Fibroblast of villous mesenchyme (primary cell): ENCODE measurements around the gene ARHGEF40. TPM values are rescaled to one million over a fixed set of nuclear protein-coding genes. Genes with fewer than 3 reads are reported as not detected.
A peak's percentile ranks its signal among the peaks of the same experiment; 100 is the strongest.

Source experiments
- DNase-seq: peaks from one replicate; pipeline ENCODE4 v3.0.0-alpha.2; 2010; ENCODE audit warnings: low read depth
- H3K4me3 ChIP-seq: 2 replicates; pipeline ENCODE4 v1.5.1; 2011; ENCODE audit warnings: low read depth, mild to moderate bottlenecking, low read length
- CTCF ChIP-seq: IDR thresholded peaks from 2 replicates; pipeline ENCODE4 v1.5.1; 2012; ENCODE audit warnings: low read depth, mild to moderate bottlenecking, low read length; ENCODE audit not compliant: insufficient read depth
- small RNA-seq: library from RNA; depleted of rRNA; stranded (forward); fragments of <200 nt; gene quantifications from one replicate; pipeline ENCODE3, GENCODE V24; 2012
- total RNA-seq: library from RNA; depleted of rRNA; stranded (reverse); fragments of >200 nt; gene quantifications from 2 replicates; pipeline ENCODE4 v1.2.3, GENCODE V29; 2012

Gene ARHGEF40
- total RNA-seq, 1 donor: 45.3 TPM

GRCh38 chr14:21133901-21134300 is 63.8 kb downstream of the ARHGEF40 start:
- DNase-seq: no peak
- no peak for TF ChIP-seq CTCF
- no peak overlapping the region for H3K4me3 ChIP-seq

GRCh38 chr14:21136024-21136423 is 65.9 kb downstream of the ARHGEF40 start:
- peak; percentile 10 for DNase-seq
- peak; percentile 64 for TF ChIP-seq CTCF
- no peak overlapping the region for H3K4me3 ChIP-seq

Small RNAs within 50 kb of the gene (small RNA-seq; reads per million reads assigned to genes)
- gene RNU6-252P: not detected

Other genes with a start within 250 kb of the ARHGEF40 start
- not detected in 2 replicates for gene RNASE3, start 178.9 kb upstream of the ARHGEF40 start, total RNA-seq
- gene RNASE2, start 114.8 kb upstream of the ARHGEF40 start, total RNA-seq: not detected in 2 replicates
- gene METTL17, start 80.3 kb upstream of the ARHGEF40 start, total RNA-seq: 34.5 and 41.2 TPM in 2 replicates
- not detected in 2 replicates for gene SLC39A2, start 71.0 kb upstream of the ARHGEF40 start, total RNA-seq
- 1.3 TPM in 1 of 2 replicates, not detected in the other for gene NDRG2, start 45.2 kb upstream of the ARHGEF40 start, total RNA-seq
- not detected in 2 replicates for gene TPPP2, start 40.1 kb upstream of the ARHGEF40 start, total RNA-seq
- not detected in 2 replicates for gene RNASE13, start 35.5 kb upstream of the ARHGEF40 start, total RNA-seq
- not detected in 2 replicates for gene RNASE7, start 27.9 kb upstream of the ARHGEF40 start, total RNA-seq
- not detected in 2 replicates for gene RNASE8, start 12.5 kb upstream of the ARHGEF40 start, total RNA-seq
- gene ZNF219, start 28.4 kb downstream of the ARHGEF40 start, total RNA-seq: 1.7 and 2.6 TPM in 2 replicates
- gene TMEM253, start 30.8 kb downstream of the ARHGEF40 start, total RNA-seq: 0.64 TPM in 1 of 2 replicates, not detected in the other
- under 0.01 TPM in 1 of 2 replicates, not detected in the other for gene OR5AU1, start 85.8 kb downstream of the ARHGEF40 start, total RNA-seq
- gene HNRNPC, start 199.1 kb downstream of the ARHGEF40 start, total RNA-seq: 551 and 671 TPM in 2 replicates
- under 0.01 TPM in 1 of 2 replicates, not detected in the other for gene RPGRIP1, start 209.8 kb downstream of the ARHGEF40 start, total RNA-seq